NCI-H2196 treated with DMSO at 0.1 percent for 48 hours (cell line): ENCODE results near the gene CDHR2.

Source experiments
- DNase-seq: peaks from one replicate; lab custom pipeline; 2025; ENCODE audit not compliant: unreplicated experiment; lab: John Stamatoyannopoulos, UW

The CDHR2 gene

DNA sequence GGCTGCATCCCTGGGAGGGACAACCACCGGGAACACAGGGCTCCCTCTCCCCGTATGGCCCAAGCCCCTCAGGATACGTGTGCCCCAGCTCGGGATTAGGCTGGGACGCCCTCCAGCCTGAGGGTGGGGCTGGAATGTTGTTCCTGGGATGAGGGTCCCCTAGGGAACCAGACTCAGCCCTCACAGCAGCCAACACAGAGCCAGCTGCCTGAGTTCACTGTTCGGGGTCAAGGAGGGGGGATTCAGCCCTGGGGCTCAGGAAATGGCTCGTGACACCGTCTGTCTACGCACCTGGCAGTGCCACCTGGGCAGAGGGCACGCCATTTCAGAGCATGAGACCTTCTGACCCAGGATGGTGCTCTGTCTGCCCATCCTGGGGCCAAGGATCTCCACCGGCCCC, 20.8 kb upstream of the CDHR2 start:
- DNase-seq, result no peak

- no peak for DNase-seq
Observed at GRCh38 chr5:176528761-176529115, 20.4 kb upstream of the CDHR2 start.

DNA sequence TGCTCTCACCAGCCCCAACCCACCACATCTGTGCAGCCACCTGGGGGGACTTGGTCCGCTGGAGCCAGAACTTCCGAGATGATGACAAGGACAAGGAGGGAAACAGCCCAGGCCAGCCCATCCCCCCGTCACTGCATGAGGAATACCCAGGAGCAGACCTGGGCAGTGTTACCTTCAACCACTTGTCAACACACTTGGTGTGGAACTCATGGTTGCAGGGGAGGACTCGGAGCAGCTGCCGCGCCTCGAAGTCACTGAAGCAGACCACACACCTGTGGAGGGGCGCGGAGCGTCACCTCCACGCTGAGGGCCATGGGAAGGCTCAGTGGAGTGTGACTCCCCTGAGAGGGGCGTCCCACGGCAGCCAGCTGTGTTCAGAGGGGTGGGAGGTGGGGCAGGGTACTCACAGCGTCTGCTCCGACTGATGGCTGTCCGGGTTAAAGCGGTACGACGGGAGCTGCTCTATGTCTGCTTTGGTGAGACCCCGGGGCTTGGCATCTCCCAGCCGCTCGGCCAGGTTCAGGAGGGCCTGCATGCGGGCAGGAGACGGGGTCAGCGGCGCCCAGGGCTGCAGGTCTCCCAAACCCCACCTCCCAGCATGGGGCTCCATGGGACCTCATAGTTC, 19.9 kb upstream of the CDHR2 start:
- no peak for DNase-seq

DNA sequence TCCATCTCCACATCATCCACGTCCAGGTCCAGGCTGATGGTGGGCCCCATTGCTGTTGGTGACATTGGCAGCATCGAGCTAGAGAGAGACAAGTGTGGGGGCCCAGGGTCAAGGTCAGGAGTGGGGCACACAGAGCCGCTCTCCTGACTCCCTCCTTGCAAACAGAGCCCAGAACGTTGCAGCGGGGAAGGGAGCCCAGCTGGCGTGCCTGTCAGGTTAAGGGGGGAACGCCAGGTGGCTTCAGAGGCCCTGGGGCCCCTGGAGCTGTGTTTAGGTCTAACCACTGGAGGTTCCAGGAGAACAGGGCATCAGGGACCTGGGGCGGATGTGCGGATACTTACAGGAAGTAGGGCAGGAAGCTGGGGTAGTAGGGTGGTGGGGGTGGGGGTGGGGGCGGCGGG, 19.4 kb upstream of the CDHR2 start:
- no peak for DNase-seq

DNA sequence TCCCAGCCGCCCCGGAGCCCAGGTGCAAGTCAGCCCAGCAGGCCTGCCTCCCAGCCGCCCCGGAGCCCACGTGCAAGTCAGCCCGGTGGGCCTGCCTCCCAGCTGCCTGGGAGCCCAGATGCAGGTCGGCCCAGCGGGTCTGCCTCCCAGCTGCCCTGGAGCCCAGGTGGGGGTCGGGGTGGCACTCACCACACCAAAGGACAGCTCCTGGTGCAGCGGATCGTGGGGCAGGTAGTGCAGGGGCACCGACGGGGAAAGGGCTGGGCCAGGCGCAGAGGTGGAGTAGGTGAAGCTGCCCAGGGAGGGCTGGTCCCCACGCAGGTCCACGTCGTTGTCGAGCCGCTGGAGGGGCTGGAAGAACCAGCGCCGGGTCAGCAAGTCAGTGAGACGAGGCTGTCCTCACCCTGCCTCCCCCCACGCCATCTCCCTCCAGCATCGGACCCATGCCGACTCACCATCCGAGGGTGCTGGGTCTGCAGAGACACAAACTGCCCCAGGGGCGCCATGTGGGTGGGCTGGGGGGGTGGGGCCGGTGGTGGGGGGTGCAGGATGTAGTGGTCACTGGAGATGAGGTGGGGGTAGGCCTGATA, 18.7 kb upstream of the CDHR2 start:
- no peak for DNase-seq

- peak; percentile 14 for DNase-seq
Observed at GRCh38 chr5:176530983-176531901, 17.9 kb upstream of the CDHR2 start.

GRCh38 chr5:176531902-176532493, 17.1 kb upstream of the CDHR2 start:
- no peak for DNase-seq

DNA sequence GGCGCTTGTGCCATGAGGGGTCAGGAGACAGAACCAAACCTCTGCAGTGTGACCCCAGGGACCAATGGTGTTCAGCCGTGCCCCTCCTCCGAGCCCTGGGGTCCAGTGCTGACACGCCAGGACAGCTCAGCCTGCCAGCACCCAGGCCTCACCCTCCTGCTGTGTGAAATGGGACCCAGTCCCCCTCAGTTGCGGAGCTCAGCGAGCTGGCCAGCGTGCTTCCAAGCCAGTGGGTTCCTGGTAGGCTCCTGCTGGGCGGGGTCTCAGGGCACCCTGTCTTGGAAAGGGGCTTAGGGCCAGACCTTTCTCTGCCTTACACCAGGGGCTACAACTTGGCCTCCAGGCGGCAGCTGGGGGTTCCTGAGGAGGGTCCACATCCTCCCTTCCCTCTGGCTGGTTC, 16.3 kb upstream of the CDHR2 start:
- DNase-seq, result no peak

DNA sequence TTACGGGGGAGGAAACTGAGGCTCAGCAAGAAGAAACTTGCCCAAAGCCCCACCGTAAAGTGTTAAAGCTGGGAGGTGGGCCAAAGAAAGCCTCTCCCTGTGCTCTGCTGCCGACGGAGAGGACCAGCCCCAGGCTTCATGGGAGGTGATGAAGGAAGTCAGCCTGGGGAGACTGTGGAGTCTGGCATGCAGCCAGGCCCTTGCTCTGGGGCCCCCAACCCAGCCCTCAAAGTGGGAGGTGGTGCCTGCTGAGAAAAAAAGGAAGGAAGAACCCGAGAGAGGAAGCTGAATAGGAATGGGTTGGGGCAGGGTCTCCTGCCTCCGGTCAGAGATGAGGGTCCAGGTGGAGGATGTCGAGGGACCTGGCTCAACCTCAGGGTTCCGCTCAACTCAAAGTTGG, 15.8 kb upstream of the CDHR2 start:
- DNase-seq, result no peak

- DNase-seq, result peak; percentile 27
Observed at GRCh38 chr5:176533894-176534611, 15.1 kb upstream of the CDHR2 start.

DNA sequence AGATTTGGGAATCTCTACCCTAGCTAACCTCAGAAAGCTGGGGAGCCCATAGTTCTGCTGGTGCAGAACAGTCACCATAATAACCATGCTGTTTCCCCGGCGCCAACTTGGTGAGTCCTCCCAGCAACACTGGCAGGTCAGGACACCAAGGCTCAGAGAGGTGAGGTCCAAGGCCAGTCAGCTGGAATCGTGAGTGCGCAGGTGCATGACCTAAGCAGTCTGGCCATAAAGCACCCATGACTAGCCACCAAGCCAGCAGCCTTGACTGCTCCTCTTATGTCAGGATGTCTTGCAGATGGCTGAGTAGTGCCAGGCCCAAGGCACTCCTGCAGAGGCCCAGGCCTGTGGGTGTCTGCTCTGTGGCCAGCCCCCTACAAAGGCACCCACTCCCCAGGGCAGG, 14.5 kb upstream of the CDHR2 start:
- DNase-seq, result peak; percentile 26

GRCh38 chr5:176535101-176535663, 14.0 kb upstream of the CDHR2 start:
- DNase-seq, result no peak

- DNase-seq, result no peak
Observed at GRCh38 chr5:176535664-176536131, 13.4 kb upstream of the CDHR2 start.

DNA sequence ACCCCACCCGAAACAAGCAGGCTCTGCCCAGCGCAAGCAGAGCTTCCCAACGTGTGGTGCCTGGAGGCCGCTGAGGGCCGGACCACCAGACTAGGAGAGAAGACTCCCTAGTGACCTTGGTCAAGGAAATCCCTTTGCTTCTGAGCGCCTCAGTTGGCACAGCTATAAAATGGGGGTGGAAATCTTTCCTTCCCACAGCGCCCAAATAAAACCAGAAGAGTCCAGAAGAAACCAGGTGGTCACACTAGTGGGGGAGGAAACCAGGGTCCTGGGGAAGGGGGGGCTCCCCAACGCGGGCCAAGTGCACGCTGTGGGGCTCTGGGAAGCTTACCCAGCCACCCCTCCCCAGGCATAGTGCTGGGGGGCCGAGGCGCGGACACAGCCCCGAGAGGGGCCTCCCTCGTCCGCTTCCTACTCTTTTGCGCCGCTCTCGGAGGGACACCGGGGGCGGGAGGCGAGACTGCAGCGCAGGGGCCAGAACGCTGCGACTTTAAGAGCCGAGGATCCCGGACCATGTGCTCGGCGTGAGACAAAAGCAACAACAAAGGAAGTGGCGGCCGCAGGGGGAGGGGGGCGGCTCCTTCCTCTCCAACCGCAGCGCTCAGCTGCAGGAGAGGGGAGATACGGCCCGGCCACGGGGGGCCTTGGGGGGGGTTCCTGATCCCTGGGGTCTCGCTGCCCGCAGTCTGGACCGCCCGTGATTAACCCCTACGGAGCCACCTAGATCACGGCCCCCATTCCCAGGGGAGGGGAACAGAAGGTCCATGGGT, 12.8 kb upstream of the CDHR2 start:
- peak; percentile 8 for DNase-seq

DNA sequence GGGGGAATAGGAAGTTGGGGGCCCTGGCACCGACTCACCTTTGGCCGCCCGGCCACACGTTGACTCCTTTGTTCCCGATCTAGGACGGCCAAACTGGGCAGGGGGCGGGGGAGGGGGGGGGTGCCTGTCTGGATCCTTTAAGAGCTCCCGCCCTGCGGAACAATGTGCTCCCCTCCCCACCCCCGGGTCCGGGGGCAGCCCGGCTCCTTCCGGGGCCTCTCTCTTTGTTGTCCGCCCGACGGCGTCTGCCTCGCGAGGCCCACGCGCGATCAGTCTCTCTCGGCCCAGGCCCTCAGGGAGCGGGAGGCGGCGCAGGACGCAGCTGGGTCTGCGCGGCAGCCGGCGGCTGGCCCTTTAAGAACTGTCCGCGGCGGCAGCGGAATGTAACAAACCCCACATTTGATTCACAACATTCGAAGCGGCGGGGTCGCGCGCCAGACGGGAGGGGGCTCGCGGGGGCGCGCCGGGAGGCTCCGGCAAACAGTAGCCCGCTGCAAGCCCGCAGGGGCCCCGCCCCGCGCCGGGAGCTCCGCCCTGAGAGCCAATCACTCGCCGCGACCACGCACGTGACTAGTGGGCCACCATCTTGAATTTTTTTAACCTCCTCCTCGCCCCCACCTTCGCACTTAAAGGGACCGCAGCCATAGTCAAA, 12.1 kb upstream of the CDHR2 start, which contains the start of gene RNF44:
Gene RNF44 (minus strand): TSS at position 501 of the 652 bp plus-strand sequence. CDS start 4,930 bp downstream, outside the sequence.
- peak; percentile 92 for DNase-seq

- peak; percentile 99 for DNase-seq
Observed at GRCh38 chr5:176537554-176538229, 11.4 kb upstream of the CDHR2 start.

DNA sequence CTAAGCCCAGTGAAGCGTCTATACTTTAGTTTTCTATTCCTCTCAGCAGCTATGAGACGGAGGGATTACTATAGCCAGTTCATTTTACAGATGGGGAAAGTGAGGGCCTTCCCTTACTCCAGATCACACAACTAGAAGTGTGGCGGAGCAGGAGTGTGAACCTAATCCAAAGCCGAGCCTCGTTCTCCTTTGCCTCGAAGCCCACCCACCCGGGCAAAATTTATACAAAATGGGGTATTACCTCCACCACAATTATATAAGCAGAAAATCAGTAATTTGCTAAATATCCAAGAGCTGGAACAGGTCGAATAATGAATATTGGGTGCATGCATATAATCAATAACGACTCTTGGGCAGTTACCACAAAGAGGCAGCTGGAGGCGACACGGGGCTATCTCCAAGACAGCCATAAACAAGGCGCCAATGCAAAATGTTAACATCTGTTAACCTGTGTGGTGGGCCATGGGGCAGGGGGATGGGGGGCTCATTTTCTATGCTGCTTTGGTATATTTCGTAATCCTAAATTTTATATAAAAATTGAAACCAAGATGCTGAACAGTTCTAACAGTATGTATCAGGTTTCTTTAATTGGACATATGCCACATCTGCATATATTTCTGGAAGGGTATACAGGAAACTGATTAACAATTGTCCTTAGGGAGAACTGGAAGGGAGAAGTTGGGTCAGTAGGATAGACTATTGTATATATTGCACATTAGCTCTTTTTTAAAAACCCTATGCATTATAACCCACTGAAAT, 10.7 kb upstream of the CDHR2 start:
- no peak for DNase-seq

GRCh38 chr5:176538989-176539384, 10.2 kb upstream of the CDHR2 start:
- DNase-seq, result no peak
